Kidney glomerular epithelial cell (primary cell): ENCODE measurements around the gene RAMACL.
"Not testable (repeated sequence)": the region's sequence is repeated elsewhere in the genome, so short reads cannot be mapped to it uniquely, and the experiment has no call there.

Experiments
- DNase-seq: peaks from one replicate; lab custom pipeline; 2025; lab: John Stamatoyannopoulos, UW

RAMACL gene

GRCh38 chr6:166586424-166587156 lies at the start of gene RAMACL:
RAMACL (minus strand) TSS chr6:166586678; CDS start chr6:166586477, 201 bp downstream.
- DNase-seq = no peak

- no peak for DNase-seq
Measured at GRCh38 chr6:166635013-166635970, 48.8 kb upstream of the RAMACL start.

- not testable (repeated sequence) for DNase-seq
Measured at GRCh38 chr6:166634581-166634980, 48.1 kb upstream of the RAMACL start.

- no peak for DNase-seq
Measured at GRCh38 chr6:166633732-166634535, 47.5 kb upstream of the RAMACL start.

- DNase-seq = no peak
Measured at GRCh38 chr6:166632731-166633130, 46.3 kb upstream of the RAMACL start.

- no peak for DNase-seq
Measured at GRCh38 chr6:166630462-166630861, 44.0 kb upstream of the RAMACL start.

- no peak for DNase-seq
Measured at GRCh38 chr6:166629628-166630027, 43.1 kb upstream of the RAMACL start.

GRCh38 chr6:166627875-166628801 lies 41.7 kb upstream of the RAMACL start:
- DNase-seq = no peak

- DNase-seq = peak; percentile 98
Measured at GRCh38 chr6:166627033-166627874, 40.8 kb upstream of the RAMACL start, which contains the start of gene RPS6KA2. RPS6KA2 (minus strand) TSS chr6:166627251; CDS start chr6:166627019, 232 bp downstream.

GRCh38 chr6:166626177-166627032 lies 39.9 kb upstream of the RAMACL start:
- DNase-seq = no peak

GRCh38 chr6:166625356-166625755 lies 38.9 kb upstream of the RAMACL start:
- no peak for DNase-seq

GRCh38 chr6:166624275-166624674 lies 37.8 kb upstream of the RAMACL start:
- DNase-seq = no peak

- DNase-seq = no peak
Measured at GRCh38 chr6:166623318-166623717, 36.8 kb upstream of the RAMACL start.

GRCh38 chr6:166621114-166621540 lies 34.6 kb upstream of the RAMACL start:
- DNase-seq = no peak

GRCh38 chr6:166620478-166621113 lies 34.1 kb upstream of the RAMACL start:
- peak; percentile 13 for DNase-seq

GRCh38 chr6:166619912-166620311 lies 33.4 kb upstream of the RAMACL start:
- DNase-seq = peak; percentile 87

GRCh38 chr6:166618866-166619761 lies 32.6 kb upstream of the RAMACL start:
- peak; percentile 11 for DNase-seq
